ENCODE measurements around the gene FAM229B. TPM values are rescaled to one million over a fixed set of nuclear protein-coding genes. Genes with fewer than 3 reads are reported as not detected.

Gene FAM229B
- total RNA-seq, 2 donors from 2014 or later: 21.0 to 24.3 TPM

GRCh38 chr6:112038756-112039430, 48.5 kb upstream of the FAM229B start:
- H3K4me1 ChIP-seq (ENCODE audit: control insufficient read depth, insufficient read depth, low read length): no peaks in the 10 kb centered on the region
- Mint-ChIP-seq H3K36me3 (ENCODE audit: low read depth) (no peaks in the 10 kb centered on the region), H3K27ac (no peak overlapping the region), H3K9me3 (no peaks in the 10 kb centered on the region), H3K27me3 (ENCODE audit: insufficient read depth) (peaks cover 3% of the 10 kb centered on the region), H3K4me1 (peaks cover 2% of the 10 kb centered on the region), H3K4me3 (no peak overlapping the region)
- no peaks in the 10 kb centered on the region for H3K9me3 ChIP-seq (ENCODE audit: control insufficient read depth, low read length)
- no peaks in the 10 kb centered on the region for H3K36me3 ChIP-seq (ENCODE audit: control insufficient read depth, insufficient read depth, low read length)
- TF ChIP-seq, protein P1, sequence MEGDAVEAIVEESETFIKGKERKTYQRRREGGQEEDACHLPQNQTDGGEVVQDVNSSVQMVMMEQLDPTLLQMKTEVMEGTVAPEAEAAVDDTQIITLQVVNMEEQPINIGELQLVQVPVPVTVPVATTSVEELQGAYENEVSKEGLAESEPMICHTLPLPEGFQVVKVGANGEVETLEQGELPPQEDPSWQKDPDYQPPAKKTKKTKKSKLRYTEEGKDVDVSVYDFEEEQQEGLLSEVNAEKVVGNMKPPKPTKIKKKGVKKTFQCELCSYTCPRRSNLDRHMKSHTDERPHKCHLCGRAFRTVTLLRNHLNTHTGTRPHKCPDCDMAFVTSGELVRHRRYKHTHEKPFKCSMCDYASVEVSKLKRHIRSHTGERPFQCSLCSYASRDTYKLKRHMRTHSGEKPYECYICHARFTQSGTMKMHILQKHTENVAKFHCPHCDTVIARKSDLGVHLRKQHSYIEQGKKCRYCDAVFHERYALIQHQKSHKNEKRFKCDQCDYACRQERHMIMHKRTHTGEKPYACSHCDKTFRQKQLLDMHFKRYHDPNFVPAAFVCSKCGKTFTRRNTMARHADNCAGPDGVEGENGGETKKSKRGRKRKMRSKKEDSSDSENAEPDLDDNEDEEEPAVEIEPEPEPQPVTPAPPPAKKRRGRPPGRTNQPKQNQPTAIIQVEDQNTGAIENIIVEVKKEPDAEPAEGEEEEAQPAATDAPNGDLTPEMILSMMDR (conservative IDR thresholded peaks at IDR 0.05): no peak
- WGBS, 2 experiments (ENCODE audit: insufficient coverage in 1 of 2, insufficient read length in 1 of 2): 91 to 92% methylated on average over 11 to 15 of the region's 15 CpGs
- no peak overlapping the region for H3K4me3 ChIP-seq (ENCODE audit: low read length)
- H3K9ac ChIP-seq (ENCODE audit: extremely low read depth, low read length, poor library complexity, severe bottlenecking): no peak overlapping the region
- no peaks in the 10 kb centered on the region for H3K27me3 ChIP-seq (ENCODE audit: control insufficient read depth, insufficient read depth, low read length, poor library complexity, severe bottlenecking)
- DNase-seq: no peak
- no peak overlapping the region for H3K27ac ChIP-seq (ENCODE audit: low read depth, low read length)

DNA sequence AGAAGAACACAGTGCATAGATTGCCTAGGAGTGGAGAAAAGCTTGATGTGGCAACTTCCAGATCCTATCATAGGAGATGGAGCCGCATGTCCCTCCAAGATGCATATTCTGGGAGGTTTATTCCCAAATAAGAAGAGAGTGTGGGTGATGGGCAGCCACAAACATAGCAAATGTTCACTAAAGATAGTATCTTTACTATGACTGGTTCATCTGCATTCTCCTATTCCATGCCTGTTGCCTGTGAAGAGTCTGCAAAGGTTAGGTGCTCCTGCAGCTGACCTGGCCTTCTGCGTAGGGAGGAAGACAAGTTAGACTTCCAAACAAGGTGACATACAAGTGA, 48.0 kb upstream of the FAM229B start:
- no peaks in the 10 kb centered on the region for H3K27me3 ChIP-seq (ENCODE audit: control insufficient read depth, insufficient read depth, low read length, poor library complexity, severe bottlenecking)
- Mint-ChIP-seq H3K9me3 (no peaks in the 10 kb centered on the region), H3K4me3 (no peak overlapping the region), H3K27ac (no peak overlapping the region), H3K27me3 (ENCODE audit: insufficient read depth) (peaks cover under 1% of the 10 kb centered on the region), H3K4me1 (peaks cover 2% of the 10 kb centered on the region), H3K36me3 (ENCODE audit: low read depth) (no peaks in the 10 kb centered on the region)
- TF ChIP-seq, protein P1 (conservative IDR thresholded peaks at IDR 0.05): no peak
- no peak overlapping the region for H3K4me3 ChIP-seq (ENCODE audit: low read length)
- WGBS, 2 experiments (ENCODE audit: insufficient coverage in 1 of 2, insufficient read length in 1 of 2): 68 to 72% methylated on average over 2 of the region's 2 CpGs
- no peak overlapping the region for H3K9ac ChIP-seq (ENCODE audit: extremely low read depth, low read length, poor library complexity, severe bottlenecking)
- no peaks in the 10 kb centered on the region for H3K4me1 ChIP-seq (ENCODE audit: control insufficient read depth, insufficient read depth, low read length)
- no peaks in the 10 kb centered on the region for H3K36me3 ChIP-seq (ENCODE audit: control insufficient read depth, insufficient read depth, low read length)
- no peak overlapping the region for H3K27ac ChIP-seq (ENCODE audit: low read depth, low read length)
- H3K9me3 ChIP-seq (ENCODE audit: control insufficient read depth, low read length): no peaks in the 10 kb centered on the region
- no peak for DNase-seq

GRCh38 chr6:112040956-112041355, 46.4 kb upstream of the FAM229B start:
- WGBS, 2 experiments (ENCODE audit: insufficient coverage in 1 of 2, insufficient read length in 1 of 2): 80 to 92% methylated on average over 1 of the region's 1 CpG
- Mint-ChIP-seq H3K36me3 (ENCODE audit: low read depth) (no peaks in the 10 kb centered on the region), H3K4me3 (no peak overlapping the region), H3K4me1 (peaks cover 2% of the 10 kb centered on the region), H3K27ac (no peak overlapping the region), H3K27me3 (ENCODE audit: insufficient read depth) (no peaks in the 10 kb centered on the region), H3K9me3 (no peaks in the 10 kb centered on the region)
- Histone ChIP-seq H3K9me3 (ENCODE audit: control insufficient read depth, low read length) (no peaks in the 10 kb centered on the region), H3K36me3 (ENCODE audit: control insufficient read depth, insufficient read depth, low read length) (no peaks in the 10 kb centered on the region), H3K4me3 (ENCODE audit: low read length) (no peak overlapping the region), H3K9ac (ENCODE audit: extremely low read depth, low read length, poor library complexity, severe bottlenecking) (no peak overlapping the region), H3K27me3 (ENCODE audit: control insufficient read depth, insufficient read depth, low read length, poor library complexity, severe bottlenecking) (no peaks in the 10 kb centered on the region), H3K27ac (ENCODE audit: low read depth, low read length) (no peak overlapping the region), H3K4me1 (ENCODE audit: control insufficient read depth, insufficient read depth, low read length) (no peaks in the 10 kb centered on the region)
- DNase-seq: no peak
- TF ChIP-seq, protein P1 (conservative IDR thresholded peaks at IDR 0.05): no peak
